Immature natural killer cell (primary cell): ENCODE results near the gene DOC2A. TPM values are rescaled to one million over a fixed set of nuclear protein-coding genes. Genes with fewer than 3 reads are reported as not detected.
A peak's percentile ranks its signal among the peaks of the same experiment; 100 is the strongest.
"Not testable (repeated sequence)": the region's sequence is repeated elsewhere in the genome, so short reads cannot be mapped to it uniquely, and the experiment has no call there.

Experiments
- DNase-seq, 3 donors: peaks; one replicate each; pipeline ENCODE4 v3.0.0; 2022; ENCODE audit warnings: mixed read lengths in 1 of 3
- H3K27ac Mint-ChIP-seq, 6 donors: one replicate each; pipeline ENCODE4 v1.8.0; 2020; ENCODE audit warnings: mixed read lengths in 6 of 6, mild to moderate bottlenecking in 5 of 6, inconsistent platforms in 4 of 6, moderate library complexity in 3 of 6
- H3K27me3 Mint-ChIP-seq, 3 donors: one replicate each; pipeline ENCODE4 v1.8.0; 2020 to 2021; ENCODE audit warnings: low read depth in 3 of 3, mild to moderate bottlenecking in 3 of 3, mixed read lengths in 3 of 3, moderate library complexity in 3 of 3, inconsistent platforms in 1 of 3
- H3K36me3 Mint-ChIP-seq, 3 donors: one replicate each; pipeline ENCODE4 v1.8.0; 2020; ENCODE audit warnings: mixed read lengths in 3 of 3, inconsistent platforms in 2 of 3, mild to moderate bottlenecking in 2 of 3
- H3K4me1 Mint-ChIP-seq, 2 donors: one replicate each; pipeline ENCODE4 v1.8.0; 2020; ENCODE audit warnings: inconsistent platforms in 2 of 2, mild to moderate bottlenecking in 2 of 2, mixed read lengths in 2 of 2, moderate library complexity in 1 of 2
- H3K4me3 Mint-ChIP-seq, 5 donors: one replicate each; pipeline ENCODE4 v1.8.0; 2020; ENCODE audit warnings: mild to moderate bottlenecking in 5 of 5, mixed read lengths in 5 of 5, inconsistent platforms in 3 of 5, moderate library complexity in 3 of 5
- H3K9me3 Mint-ChIP-seq, 6 donors: one replicate each; pipeline ENCODE4 v1.8.0; 2020; ENCODE audit warnings: mild to moderate bottlenecking in 6 of 6, mixed read lengths in 6 of 6, inconsistent platforms in 4 of 6, moderate library complexity in 3 of 6
- polyA plus RNA-seq, 3 donors: library from polyadenylated mRNA; unstranded; fragments of 300-500 nt; fragmentation: Illumina TruSeq; gene quantifications; one replicate each; pipeline ENCODE4 v1.2.3, GENCODE V29; 2021

DOC2A gene
- polyA plus RNA-seq = not detected

DNA sequence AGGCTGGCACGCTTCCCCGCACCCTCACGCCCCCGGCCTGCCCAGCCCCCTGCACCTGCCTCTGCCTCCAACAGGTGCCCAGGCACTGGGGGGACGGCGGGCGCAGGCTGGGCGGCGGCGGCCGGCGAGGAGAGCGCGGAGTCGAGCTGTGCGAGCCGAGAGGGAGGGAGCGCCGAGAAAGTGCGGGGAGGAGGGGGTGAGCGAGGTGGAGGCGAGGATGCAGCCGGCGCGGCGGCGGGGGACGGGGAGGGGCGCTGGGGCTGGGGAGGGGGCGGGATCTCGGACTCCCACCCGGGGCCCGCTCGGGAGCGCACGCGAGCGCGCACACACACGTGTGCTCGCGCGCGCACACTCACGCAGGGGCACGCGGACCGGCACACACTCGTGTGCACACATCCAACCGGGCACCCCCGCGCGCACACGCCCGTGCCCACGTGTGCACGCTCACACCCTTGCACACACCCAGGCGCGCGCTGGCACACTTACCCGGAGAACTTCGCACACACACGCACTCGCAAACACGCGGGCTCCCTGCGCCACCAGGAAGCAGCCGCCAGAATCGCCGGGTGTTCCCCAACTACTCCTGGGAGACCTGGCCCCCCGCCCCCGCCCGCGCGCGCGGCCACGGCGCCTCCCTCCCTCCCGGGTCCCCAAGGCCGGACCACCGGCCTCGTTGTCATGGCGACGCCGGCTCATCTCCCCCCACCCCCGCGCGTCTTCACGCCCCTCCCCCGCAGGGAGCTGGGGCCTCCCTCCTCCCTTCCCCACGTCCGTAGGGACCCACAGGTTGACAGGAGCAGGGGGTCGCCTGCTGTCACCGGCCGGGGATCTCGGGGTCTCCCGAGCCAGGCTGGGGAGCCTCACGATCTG is at the start of gene DOC2A:
Gene DOC2A (minus strand): TSS at position 184 of the 870 bp plus-strand sequence. CDS start 805 bp downstream, outside the sequence.
- Mint-ChIP-seq H3K4me1 (peaks cover 2 to 5% of the 10 kb centered on the region in 2 donors), H3K36me3 (no peaks in the 10 kb centered on the region), H3K9me3 (peaks cover 0 to 2% (median 0%) of the 10 kb centered on the region in 6 donors), H3K27me3 (peaks cover 10 to 18% (median 14%) of the 10 kb centered on the region in 3 donors), H3K4me3 (peak within 1 kb of the TSS in 4 of 5 donors; percentile 58 to 84 (median 70)), H3K27ac (peak within 1 kb of the TSS in 1 of 6 donors; percentile 50)
- no peak for DNase-seq

DNA sequence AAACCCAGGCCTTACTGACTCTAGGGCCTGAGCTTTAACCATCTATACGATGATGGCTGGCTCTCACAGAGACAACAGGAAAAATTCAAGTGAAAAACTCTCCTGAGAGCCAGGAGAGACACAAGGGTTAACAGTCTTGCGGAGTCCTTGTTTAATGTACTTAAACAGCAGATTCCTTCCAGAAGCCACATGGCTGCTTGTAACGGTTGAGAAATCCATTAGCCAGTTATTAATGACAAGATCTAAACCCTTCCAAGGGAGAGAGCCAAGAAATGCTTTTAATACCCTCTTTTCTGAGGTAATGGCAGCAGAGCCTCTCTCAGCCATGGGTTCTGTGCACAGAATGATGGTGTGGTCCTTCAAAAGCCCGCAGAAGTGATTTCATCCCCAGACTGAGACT is 49.5 kb upstream of the DOC2A start:
- Mint-ChIP-seq H3K9me3 (no peaks in the 10 kb centered on the region), H3K27me3 (peaks cover 6 to 12% (median 10%) of the 10 kb centered on the region in 3 donors), H3K4me1 (peaks cover 8 to 12% of the 10 kb centered on the region in 2 donors), H3K27ac (peak overlapping the region in 1 of 6 donors; percentile 63), H3K4me3 (no peak overlapping the region), H3K36me3 (no peaks in the 10 kb centered on the region)
- no peak for DNase-seq

DNA sequence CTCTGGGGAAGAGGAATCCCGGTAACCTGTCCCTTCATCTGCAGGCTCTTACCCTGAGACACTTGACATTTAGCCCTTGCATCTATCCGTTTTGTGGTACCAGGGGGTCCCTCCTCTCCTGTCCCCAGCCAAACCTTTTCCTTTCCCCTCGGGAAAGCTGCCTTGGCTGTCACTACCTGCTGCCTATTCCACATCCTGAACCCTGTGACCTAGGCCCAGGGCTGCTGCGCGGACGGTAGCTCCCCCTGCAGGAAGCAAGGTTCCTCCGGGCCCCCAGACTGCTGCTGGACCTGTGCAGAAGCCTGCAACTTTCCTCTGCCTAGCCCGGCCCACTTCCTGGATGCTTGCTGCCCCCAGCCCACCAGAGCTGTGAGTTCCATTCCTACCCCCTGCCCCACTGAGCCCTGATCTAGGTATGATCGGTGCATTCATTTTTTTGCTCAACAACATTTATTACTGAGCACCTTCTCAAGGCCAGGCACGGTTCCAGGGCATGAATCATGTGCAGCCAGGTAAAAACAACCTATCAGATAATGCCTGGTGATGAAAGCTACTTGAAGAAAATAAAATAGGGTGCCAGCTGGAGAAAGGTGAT is 44.2 kb upstream of the DOC2A start:
- H3K4me3 Mint-ChIP-seq = peak overlapping the region in 3 of 5 donors; percentile 6 to 64 (median 41)
- H3K27me3 Mint-ChIP-seq = peaks cover 4 to 31% (median 9%) of the 10 kb centered on the region in 3 donors
- H3K9me3 Mint-ChIP-seq = no peaks in the 10 kb centered on the region
- H3K27ac Mint-ChIP-seq = no peak overlapping the region
- no peaks in the 10 kb centered on the region for H3K36me3 Mint-ChIP-seq
- no peak for DNase-seq
- H3K4me1 Mint-ChIP-seq = peaks cover 0 to 14% of the 10 kb centered on the region in 2 donors

DNA sequence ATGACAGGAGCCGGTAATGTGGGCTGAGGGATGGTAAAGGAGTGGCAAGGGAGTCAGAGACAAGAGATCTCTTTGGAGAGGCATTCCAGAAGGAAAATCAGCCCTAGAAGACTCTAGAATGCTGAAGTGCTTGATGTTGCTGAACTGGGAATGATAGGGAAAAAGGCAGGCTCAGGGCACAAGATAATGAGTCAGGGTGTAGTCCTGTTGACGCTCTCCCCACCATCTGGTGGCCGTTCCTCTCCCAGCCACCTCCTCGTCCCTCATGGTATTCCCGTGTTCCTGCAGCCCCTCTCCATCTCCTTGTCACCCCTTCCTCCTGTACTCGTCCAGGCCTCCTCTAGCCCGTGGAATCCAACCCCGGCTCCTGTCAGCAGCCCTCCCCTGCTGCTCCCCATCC is 43.6 kb upstream of the DOC2A start:
- H3K36me3 Mint-ChIP-seq = no peaks in the 10 kb centered on the region
- peaks cover 4 to 32% (median 9%) of the 10 kb centered on the region in 3 donors for H3K27me3 Mint-ChIP-seq
- H3K4me1 Mint-ChIP-seq = peaks cover 0 to 14% of the 10 kb centered on the region in 2 donors
- no peaks in the 10 kb centered on the region for H3K9me3 Mint-ChIP-seq
- peak overlapping the region in 1 of 6 donors; percentile 56 for H3K27ac Mint-ChIP-seq
- DNase-seq = no peak
- H3K4me3 Mint-ChIP-seq = peak overlapping the region in 4 of 5 donors; percentile 57 to 73 (median 66)

DNA sequence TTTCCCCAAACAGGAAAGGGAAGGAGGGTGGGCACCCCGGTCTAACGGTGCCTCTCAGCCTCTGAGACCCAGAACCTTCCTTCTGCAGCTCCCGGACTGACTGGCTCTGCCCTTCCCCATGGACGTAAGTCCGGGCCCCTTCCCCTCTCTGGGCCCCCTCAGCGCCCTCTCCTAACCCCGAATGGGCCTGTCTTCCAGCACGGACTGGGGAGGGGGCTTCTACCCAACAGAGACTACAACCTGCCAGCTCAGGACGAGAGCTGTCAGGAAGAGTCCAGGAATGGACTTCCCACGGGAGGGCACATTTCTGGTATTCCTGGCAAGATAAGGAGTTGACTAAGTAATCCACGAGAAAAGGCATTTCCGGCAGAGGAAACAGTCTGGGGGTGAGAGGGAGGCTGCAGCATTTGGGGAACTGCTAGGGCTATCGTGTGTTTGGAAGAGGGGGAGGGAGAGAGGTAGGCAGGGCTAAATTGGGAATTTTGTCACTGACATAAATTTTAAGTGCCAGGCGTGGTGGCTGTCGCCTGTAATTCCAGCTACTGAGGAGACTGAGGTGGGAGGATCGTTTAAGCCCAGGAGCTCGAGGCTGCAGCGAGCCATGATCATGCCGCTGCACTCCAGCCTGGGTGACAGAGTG is 42.7 kb upstream of the DOC2A start:
- Mint-ChIP-seq H3K9me3 (no peaks in the 10 kb centered on the region), H3K4me1 (peaks cover 0 to 14% of the 10 kb centered on the region in 2 donors), H3K36me3 (no peaks in the 10 kb centered on the region), H3K27ac (peak overlapping the region in 3 of 6 donors; percentile 24 to 75 (median 43)), H3K27me3 (peaks cover 4 to 32% (median 9%) of the 10 kb centered on the region in 3 donors), H3K4me3 (peak overlapping the region; percentile 54 to 74 (median 63))
- DNase-seq = no peak

DNA sequence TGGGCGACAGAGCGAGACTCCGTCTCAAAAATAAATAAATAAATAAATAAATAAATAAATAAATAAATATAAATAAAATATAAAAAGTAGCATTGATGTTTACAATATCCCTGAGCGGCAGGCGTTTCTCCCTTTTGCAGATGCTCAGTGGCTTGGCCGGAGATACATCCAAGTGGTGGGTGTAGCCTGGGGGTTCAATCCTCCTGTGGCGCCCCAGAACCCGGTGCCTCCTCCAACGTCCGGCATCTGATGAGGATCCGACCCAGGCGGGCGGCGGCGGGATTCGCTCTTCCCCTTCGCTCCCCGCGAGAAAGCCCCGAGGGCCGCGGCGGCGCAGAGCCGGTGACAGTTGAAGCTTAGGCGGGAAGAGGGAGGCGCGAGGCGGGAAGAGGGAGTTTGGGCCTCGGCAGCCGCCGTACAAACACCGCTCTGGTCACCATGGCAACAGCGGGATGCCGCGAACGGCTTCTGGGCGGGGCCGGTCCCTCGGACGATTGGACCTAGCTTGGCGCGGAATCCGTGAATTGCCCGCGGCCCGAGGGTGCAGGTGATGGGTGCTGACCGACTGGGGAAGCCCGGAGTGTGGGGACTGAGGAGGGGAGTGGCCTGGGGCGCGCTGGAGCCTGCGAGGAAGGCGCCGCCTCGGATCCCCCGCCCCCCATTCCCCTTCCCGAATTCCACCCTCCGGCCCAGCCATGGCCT is 42.0 kb upstream of the DOC2A start:
- peak; percentile 87 to 89 (median 87) for DNase-seq
- Mint-ChIP-seq H3K4me1 (peaks cover 0 to 14% of the 10 kb centered on the region in 2 donors), H3K4me3 (peak overlapping the region; percentile 80 to 87 (median 85)), H3K27me3 (peaks cover 4 to 32% (median 9%) of the 10 kb centered on the region in 3 donors), H3K36me3 (no peaks in the 10 kb centered on the region), H3K9me3 (no peaks in the 10 kb centered on the region), H3K27ac (peak overlapping the region in 4 of 6 donors; percentile 57 to 77 (median 72))

DNA sequence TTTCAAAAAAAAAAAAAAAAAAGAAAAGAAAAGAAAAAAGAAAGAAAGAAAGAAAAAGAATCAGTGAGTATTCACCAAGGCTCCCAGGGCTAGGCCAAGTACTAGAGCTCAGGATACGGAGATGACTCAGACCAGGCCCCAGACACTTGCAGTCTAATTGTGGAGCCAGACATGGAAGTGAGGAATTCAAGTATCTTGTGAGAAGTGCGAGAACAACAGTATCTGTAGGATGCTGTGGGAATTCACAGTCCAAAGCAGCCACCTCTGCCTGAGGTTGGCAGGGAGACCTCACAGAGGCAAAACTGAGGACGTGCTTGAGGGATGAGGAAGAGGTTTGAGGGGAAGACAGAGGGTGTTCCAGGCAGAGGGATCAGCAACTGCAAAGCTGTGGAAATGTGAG is 40.7 kb upstream of the DOC2A start:
- Mint-ChIP-seq H3K36me3 (no peaks in the 10 kb centered on the region), H3K9me3 (no peaks in the 10 kb centered on the region), H3K27ac (peak overlapping the region in 4 of 6 donors; percentile 29 to 78 (median 52)), H3K27me3 (peaks cover 4 to 34% (median 9%) of the 10 kb centered on the region in 3 donors), H3K4me3 (peak overlapping the region; percentile 57 to 71 (median 64)), H3K4me1 (peaks cover 0 to 14% of the 10 kb centered on the region in 2 donors)
- no peak for DNase-seq

DNA sequence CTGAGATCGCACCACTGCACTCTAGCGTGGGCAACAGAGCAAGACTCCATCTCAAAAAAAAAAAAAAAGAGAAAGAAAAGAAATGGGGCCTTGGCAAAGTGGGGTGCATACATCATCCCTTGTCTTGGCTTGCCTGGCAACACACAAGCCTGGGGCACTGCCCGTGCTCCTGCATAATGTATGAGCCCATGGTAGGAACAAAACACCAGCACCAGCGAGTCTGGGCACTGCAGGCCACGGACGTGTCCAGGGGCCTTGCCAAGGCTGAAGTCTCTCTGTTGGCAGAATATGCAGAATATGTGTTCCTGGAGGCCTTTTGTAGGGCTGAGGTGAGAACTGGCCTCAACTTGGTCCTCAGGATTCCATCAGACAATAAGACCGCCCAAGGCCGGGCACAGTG is 39.0 kb upstream of the DOC2A start:
- Mint-ChIP-seq H3K4me3 (no peak overlapping the region), H3K9me3 (no peaks in the 10 kb centered on the region), H3K27ac (no peak overlapping the region), H3K27me3 (peaks cover 8 to 37% (median 12%) of the 10 kb centered on the region in 3 donors), H3K4me1 (peaks cover 0 to 16% of the 10 kb centered on the region in 2 donors), H3K36me3 (no peaks in the 10 kb centered on the region)
- no peak for DNase-seq

DNA sequence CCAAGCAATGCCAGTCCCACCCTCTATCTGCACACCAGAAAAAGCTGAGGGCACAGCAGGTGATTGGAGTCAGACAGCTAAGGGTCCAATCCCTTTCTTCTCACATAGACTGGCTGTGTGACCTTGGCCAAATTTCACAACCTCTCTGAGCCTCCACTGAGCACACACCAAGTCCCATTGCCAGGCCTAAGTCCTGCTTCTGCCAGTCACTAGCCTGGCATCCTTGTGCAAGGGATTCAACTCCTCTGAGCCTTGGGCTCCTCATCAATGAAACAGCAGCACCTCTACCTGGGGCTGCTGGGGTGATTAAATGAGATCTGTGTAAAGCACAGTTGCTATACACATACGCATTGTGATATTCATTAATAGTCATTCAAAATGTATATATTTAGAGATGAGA is 35.8 kb upstream of the DOC2A start:
- H3K36me3 Mint-ChIP-seq = no peaks in the 10 kb centered on the region
- H3K4me1 Mint-ChIP-seq = peaks cover 0 to 6% of the 10 kb centered on the region in 2 donors
- peaks cover 4 to 19% (median 5%) of the 10 kb centered on the region in 3 donors for H3K27me3 Mint-ChIP-seq
- H3K27ac Mint-ChIP-seq = no peak overlapping the region
- no peak for DNase-seq
- H3K9me3 Mint-ChIP-seq = no peaks in the 10 kb centered on the region
- H3K4me3 Mint-ChIP-seq = no peak overlapping the region

DNA sequence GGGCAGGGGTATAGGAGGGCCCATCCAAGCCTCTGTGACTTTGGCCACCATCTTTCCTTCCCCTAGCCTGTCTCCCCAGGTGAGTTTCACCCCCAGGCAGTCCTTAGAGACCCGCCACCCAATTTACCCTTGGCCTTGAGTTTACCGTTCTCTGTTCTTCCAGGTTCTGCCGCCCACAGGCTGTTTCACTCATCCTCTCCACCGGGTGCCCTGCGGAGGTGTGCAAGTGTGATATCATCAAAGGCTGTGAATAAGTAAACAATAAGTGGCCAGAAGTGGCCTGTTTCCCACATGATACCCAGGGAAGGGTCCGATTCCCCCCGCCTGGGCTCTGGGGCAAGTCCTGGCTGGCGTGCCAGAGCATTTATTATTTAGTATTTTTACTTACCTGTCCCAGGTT is 35.4 kb upstream of the DOC2A start:
- Mint-ChIP-seq H3K27me3 (peaks cover 4 to 17% (median 5%) of the 10 kb centered on the region in 3 donors), H3K27ac (no peak overlapping the region), H3K9me3 (no peaks in the 10 kb centered on the region)

DNA sequence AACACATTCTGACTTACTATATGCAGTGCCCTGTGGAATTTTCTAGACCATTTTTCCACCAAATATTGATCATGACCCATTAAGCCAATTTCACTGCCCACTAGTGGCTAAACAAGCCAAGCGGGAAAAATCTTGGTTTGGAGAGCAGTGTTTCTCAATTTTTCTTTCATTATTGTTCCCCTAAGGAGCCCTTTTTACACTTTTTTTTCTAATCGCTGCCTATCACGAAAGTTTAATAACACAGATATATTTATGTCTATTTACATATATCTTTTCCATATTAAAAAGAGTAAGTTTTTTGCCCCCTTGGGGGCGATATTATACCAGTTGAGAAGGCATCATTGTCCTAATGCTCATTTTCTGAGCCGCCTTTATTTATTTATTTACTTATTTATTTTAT is 31.0 kb upstream of the DOC2A start:
- no peak overlapping the region for H3K4me3 Mint-ChIP-seq
- H3K27ac Mint-ChIP-seq = no peak overlapping the region
- no peaks in the 10 kb centered on the region for H3K9me3 Mint-ChIP-seq
- peaks cover 5 to 8% (median 7%) of the 10 kb centered on the region in 3 donors for H3K27me3 Mint-ChIP-seq
- H3K36me3 Mint-ChIP-seq = no peaks in the 10 kb centered on the region
- peaks cover 0 to 2% of the 10 kb centered on the region in 2 donors for H3K4me1 Mint-ChIP-seq
- DNase-seq = peak in 2 of 3 donors; percentile 22 to 24

More for the DNA sequence above, 35.4 kb upstream of the DOC2A start:
- Mint-ChIP-seq H3K36me3 (no peaks in the 10 kb centered on the region), H3K4me3 (no peak overlapping the region), H3K4me1 (peaks cover 0 to 4% of the 10 kb centered on the region in 2 donors)
- DNase-seq = no peak

DNA sequence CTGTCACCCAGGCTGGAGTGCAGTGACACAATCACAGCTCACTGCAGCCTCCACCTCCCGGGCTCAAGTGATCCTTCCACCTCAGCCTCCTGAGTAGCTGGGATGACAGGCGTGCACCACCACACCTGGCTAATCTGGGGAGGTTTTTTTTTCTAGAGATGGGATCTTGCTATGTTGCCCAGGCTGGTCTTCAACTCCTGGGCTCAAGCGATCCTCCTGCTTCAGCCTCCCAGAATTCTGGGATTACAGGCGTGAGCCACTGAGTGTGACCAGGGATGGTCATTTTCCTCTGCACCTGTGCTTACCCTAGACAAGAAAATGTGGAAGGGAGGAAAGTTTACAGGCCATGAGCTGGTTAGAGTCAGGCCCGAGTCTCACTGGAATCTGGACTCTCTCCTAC is 29.9 kb upstream of the DOC2A start:
- H3K4me1 Mint-ChIP-seq, H3K36me3 Mint-ChIP-seq, DNase-seq, H3K4me3 Mint-ChIP-seq, H3K27me3 Mint-ChIP-seq, H3K9me3 Mint-ChIP-seq, H3K27ac Mint-ChIP-seq: not testable (repeated sequence)

DNA sequence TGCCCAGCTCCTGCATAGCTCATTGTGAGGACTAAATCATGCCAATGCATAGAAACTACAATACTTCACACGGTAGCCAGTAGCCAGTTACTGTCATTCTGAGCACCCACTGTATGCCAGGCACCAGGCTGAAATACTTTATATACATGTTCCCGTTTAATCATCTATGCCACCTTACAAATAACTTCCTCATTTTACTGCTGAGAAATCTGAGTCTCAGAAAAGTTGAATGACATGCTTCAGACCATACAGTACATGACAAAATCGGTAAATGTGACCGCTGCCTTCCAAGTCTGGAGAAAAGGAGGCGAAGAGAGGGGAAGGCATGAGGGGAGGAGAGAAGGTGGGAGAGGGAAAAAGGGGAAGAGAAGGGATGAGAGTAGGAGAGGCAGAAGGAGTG is 29.4 kb upstream of the DOC2A start:
- Mint-ChIP-seq H3K4me1 (peaks cover 0 to 2% of the 10 kb centered on the region in 2 donors), H3K27me3 (peaks cover 3% of the 10 kb centered on the region in 3 donors), H3K36me3 (no peaks in the 10 kb centered on the region), H3K4me3 (no peak overlapping the region), H3K9me3 (no peaks in the 10 kb centered on the region), H3K27ac (no peak overlapping the region)
- DNase-seq = no peak
